ENCODE results near the gene CLEC10A.

CLEC10A gene

GRCh38 chr17:7038025-7038862, 41.8 kb downstream of the CLEC10A start:
- no peak for ATAC-seq

- peak; percentile 93 for ATAC-seq
Measured at GRCh38 chr17:7035591-7036368, 44.3 kb downstream of the CLEC10A start, which contains the start of gene SLC16A13. TSS of gene SLC16A13 (plus strand) at chr17:7036015. CDS start at chr17:7036383, 368 bp downstream.

GRCh38 chr17:7034955-7035590, 45.0 kb downstream of the CLEC10A start:
- peak; percentile 34 to 40 for ATAC-seq

- ATAC-seq: peak; percentile 81 to 84
Measured at GRCh38 chr17:7029659-7030058, 50.4 kb downstream of the CLEC10A start.

- ATAC-seq: no peak
Measured at GRCh38 chr17:7029096-7029495, 51.0 kb downstream of the CLEC10A start.

GRCh38 chr17:7027335-7027734, 52.7 kb downstream of the CLEC10A start:
- no peak for ATAC-seq

- ATAC-seq: no peak
Measured at GRCh38 chr17:7026471-7027115, 53.5 kb downstream of the CLEC10A start.

- ATAC-seq: no peak
Measured at GRCh38 chr17:7025245-7025644, 54.8 kb downstream of the CLEC10A start.
